ENCODE measurements around the gene CRELD1.

DNA sequence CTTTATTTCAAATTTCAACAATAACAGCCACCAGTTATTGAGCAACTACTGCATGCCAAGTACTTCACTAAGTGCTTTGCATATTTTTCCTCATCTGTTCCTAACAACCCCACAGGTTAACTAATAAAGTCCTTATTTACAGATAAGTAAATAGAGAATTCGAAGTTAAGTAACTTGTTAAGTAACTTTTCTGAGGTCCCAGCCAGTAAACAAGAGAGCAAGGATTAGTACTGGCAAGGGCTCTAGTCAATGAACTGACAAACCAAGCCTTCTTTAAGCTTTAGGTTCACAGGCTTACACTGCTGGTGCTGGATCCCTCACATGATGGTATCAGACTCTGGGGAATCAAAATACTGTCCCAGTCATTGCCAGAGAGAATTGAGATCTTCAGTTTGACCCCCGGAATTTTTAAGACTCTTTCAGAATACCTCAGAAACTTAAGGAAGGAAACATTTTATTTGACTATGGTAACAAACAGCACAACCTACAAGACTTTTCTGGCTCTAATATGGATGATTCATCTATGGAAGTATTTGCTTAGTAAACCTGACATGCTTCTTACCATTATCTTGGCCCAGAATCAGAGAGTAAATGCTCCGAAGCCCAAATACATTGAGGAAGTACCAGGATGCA is 36.5 kb downstream of the CRELD1 start:
- TF ChIP-seq, protein P1, sequence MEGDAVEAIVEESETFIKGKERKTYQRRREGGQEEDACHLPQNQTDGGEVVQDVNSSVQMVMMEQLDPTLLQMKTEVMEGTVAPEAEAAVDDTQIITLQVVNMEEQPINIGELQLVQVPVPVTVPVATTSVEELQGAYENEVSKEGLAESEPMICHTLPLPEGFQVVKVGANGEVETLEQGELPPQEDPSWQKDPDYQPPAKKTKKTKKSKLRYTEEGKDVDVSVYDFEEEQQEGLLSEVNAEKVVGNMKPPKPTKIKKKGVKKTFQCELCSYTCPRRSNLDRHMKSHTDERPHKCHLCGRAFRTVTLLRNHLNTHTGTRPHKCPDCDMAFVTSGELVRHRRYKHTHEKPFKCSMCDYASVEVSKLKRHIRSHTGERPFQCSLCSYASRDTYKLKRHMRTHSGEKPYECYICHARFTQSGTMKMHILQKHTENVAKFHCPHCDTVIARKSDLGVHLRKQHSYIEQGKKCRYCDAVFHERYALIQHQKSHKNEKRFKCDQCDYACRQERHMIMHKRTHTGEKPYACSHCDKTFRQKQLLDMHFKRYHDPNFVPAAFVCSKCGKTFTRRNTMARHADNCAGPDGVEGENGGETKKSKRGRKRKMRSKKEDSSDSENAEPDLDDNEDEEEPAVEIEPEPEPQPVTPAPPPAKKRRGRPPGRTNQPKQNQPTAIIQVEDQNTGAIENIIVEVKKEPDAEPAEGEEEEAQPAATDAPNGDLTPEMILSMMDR (IDR thresholded peaks at IDR 0.05): no peak
- no peak for TF ChIP-seq POLR2A (IDR thresholded peaks at IDR 0.05)

Data from body of pancreas (tissue), 4 donors.